ENCODE measurements around the gene C3. TPM values are rescaled to one million over a fixed set of nuclear protein-coding genes. Genes with fewer than 3 reads are reported as not detected.
A peak's percentile ranks its signal among the peaks of the same experiment; 100 is the strongest.
"Not testable (repeated sequence)": the region's sequence is repeated elsewhere in the genome, so short reads cannot be mapped to it uniquely, and the experiment has no call there.

Gene C3
- polyA plus RNA-seq, 3 donors: 2.4 to 5.3 (median 3.2) TPM

GRCh38 chr19:6751189-6751588 is 30.7 kb upstream of the C3 start:
- H3K4me3 ChIP-seq (replicated peaks in 1 of 3; ENCODE audit: low read depth in 2 of 3, low read length in 3 of 3): no peak overlapping the region
- H2AFZ ChIP-seq (ENCODE audit: insufficient read depth, low read depth, low read length, poor library complexity, severe bottlenecking): no peak overlapping the region
- H3K36me3 Mint-ChIP-seq: no peaks in the 10 kb centered on the region
- no peak overlapping the region for H3K4me2 ChIP-seq (replicated peaks; ENCODE audit: extremely low read depth, low read length, poor library complexity, severe bottlenecking)
- peaks cover 11% of the 10 kb centered on the region for H3K4me1 Mint-ChIP-seq
- no peak overlapping the region for H3K9ac ChIP-seq (ENCODE audit: insufficient read depth, low read length, poor library complexity, severe bottlenecking)
- no peaks in the 10 kb centered on the region for H4K20me1 ChIP-seq (ENCODE audit: insufficient read depth, low read length)
- H3K36me3 ChIP-seq (replicated peaks in 1 of 2; ENCODE audit: control insufficient read depth in 1 of 2, insufficient read depth in 2 of 2, low read length in 2 of 2): no peaks in the 10 kb centered on the region
- no peaks in the 10 kb centered on the region for H3K27me3 ChIP-seq (ENCODE audit: control insufficient read depth in 2 of 2, insufficient read depth in 2 of 2, low read length in 2 of 2)
- peaks cover 1 to 10% (median 6%) of the 10 kb centered on the region in 3 donors for H3K27me3 Mint-ChIP-seq (ENCODE audit: low read depth in 3 of 3)
- H3K79me2 ChIP-seq (ENCODE audit: insufficient read depth, low read length): no peaks in the 10 kb centered on the region
- no peaks in the 10 kb centered on the region for H3K9me3 ChIP-seq (replicated peaks in 1 of 2; ENCODE audit: control insufficient read depth in 1 of 2, insufficient read depth in 1 of 2, low read length in 2 of 2)
- H3K9me3 Mint-ChIP-seq: no peaks in the 10 kb centered on the region
- WGBS (ENCODE audit: insufficient coverage): 93% methylated on average over 9 of the region's 16 CpGs
- H3K27ac ChIP-seq (ENCODE audit: low read depth in 1 of 2, low read length in 2 of 2): no peak overlapping the region
- DNase-seq: no peak
- no peak overlapping the region for H3K27ac Mint-ChIP-seq
- H3K4me3 Mint-ChIP-seq: no peak overlapping the region
- H3K4me1 ChIP-seq (ENCODE audit: control insufficient read depth in 1 of 2, insufficient read depth in 2 of 2, low read length in 2 of 2): peaks cover 13 to 19% of the 10 kb centered on the region in 2 donors
- intact Hi-C loops (cut with micrococcal nuclease): no loop called here
- TF ChIP-seq CTCF (IDR thresholded peaks at IDR 0.05): no peak

- no peaks in the 10 kb centered on the region for H3K27me3 ChIP-seq (ENCODE audit: control insufficient read depth in 2 of 2, insufficient read depth in 2 of 2, low read length in 2 of 2)
- no peak overlapping the region for H2AFZ ChIP-seq (ENCODE audit: insufficient read depth, low read depth, low read length, poor library complexity, severe bottlenecking)
- no peaks in the 10 kb centered on the region for H3K36me3 ChIP-seq (replicated peaks in 1 of 2; ENCODE audit: control insufficient read depth in 1 of 2, insufficient read depth in 2 of 2, low read length in 2 of 2)
- Mint-ChIP-seq H3K4me1 (peaks cover 11% of the 10 kb centered on the region), H3K27me3 (ENCODE audit: low read depth in 3 of 3) (peaks cover 3 to 13% (median 6%) of the 10 kb centered on the region in 3 donors), H3K9me3 (no peaks in the 10 kb centered on the region), H3K36me3 (no peaks in the 10 kb centered on the region), H3K4me3 (no peak overlapping the region), H3K27ac (no peak overlapping the region)
- no peak overlapping the region for H3K9ac ChIP-seq (ENCODE audit: insufficient read depth, low read length, poor library complexity, severe bottlenecking)
- no peaks in the 10 kb centered on the region for H3K9me3 ChIP-seq (replicated peaks in 1 of 2; ENCODE audit: control insufficient read depth in 1 of 2, insufficient read depth in 1 of 2, low read length in 2 of 2)
- H3K4me2 ChIP-seq (replicated peaks; ENCODE audit: extremely low read depth, low read length, poor library complexity, severe bottlenecking): no peak overlapping the region
- DNase-seq: no peak
- H3K4me1 ChIP-seq (ENCODE audit: control insufficient read depth in 1 of 2, insufficient read depth in 2 of 2, low read length in 2 of 2): peaks cover 13 to 19% of the 10 kb centered on the region in 2 donors
- H3K4me3 ChIP-seq (replicated peaks in 1 of 3; ENCODE audit: low read depth in 2 of 3, low read length in 3 of 3): no peak overlapping the region
- no peaks in the 10 kb centered on the region for H3K79me2 ChIP-seq (ENCODE audit: insufficient read depth, low read length)
- intact Hi-C loops (cut with micrococcal nuclease): no loop called here
- no peaks in the 10 kb centered on the region for H4K20me1 ChIP-seq (ENCODE audit: insufficient read depth, low read length)
- TF ChIP-seq CTCF (IDR thresholded peaks at IDR 0.05): no peak
- 93% methylated on average over 9 of the region's 20 CpGs for whole genome bisulfite sequencing (ENCODE audit: insufficient coverage)
- no peak overlapping the region for H3K27ac ChIP-seq (ENCODE audit: low read depth in 1 of 2, low read length in 2 of 2)
Observed at GRCh38 chr19:6750062-6750461, 29.6 kb upstream of the C3 start.

- H4K20me1 ChIP-seq (ENCODE audit: insufficient read depth, low read length); H3K27me3 ChIP-seq (ENCODE audit: control insufficient read depth in 2 of 2, insufficient read depth in 2 of 2, low read length in 2 of 2); H3K9me3 Mint-ChIP-seq; H3K4me2 ChIP-seq (replicated peaks; ENCODE audit: extremely low read depth, low read length, poor library complexity, severe bottlenecking); H3K79me2 ChIP-seq (ENCODE audit: insufficient read depth, low read length); H3K36me3 Mint-ChIP-seq; H3K4me3 ChIP-seq (replicated peaks in 1 of 3; ENCODE audit: low read depth in 2 of 3, low read length in 3 of 3); intact Hi-C loops (cut with micrococcal nuclease); H3K4me3 Mint-ChIP-seq; H2AFZ ChIP-seq (ENCODE audit: insufficient read depth, low read depth, low read length, poor library complexity, severe bottlenecking); H3K4me1 Mint-ChIP-seq; H3K36me3 ChIP-seq (replicated peaks in 1 of 2; ENCODE audit: control insufficient read depth in 1 of 2, insufficient read depth in 2 of 2, low read length in 2 of 2); H3K27ac ChIP-seq (ENCODE audit: low read depth in 1 of 2, low read length in 2 of 2); H3K9me3 ChIP-seq (replicated peaks in 1 of 2; ENCODE audit: control insufficient read depth in 1 of 2, insufficient read depth in 1 of 2, low read length in 2 of 2); DNase-seq; H3K9ac ChIP-seq (ENCODE audit: insufficient read depth, low read length, poor library complexity, severe bottlenecking): not testable (repeated sequence)
- peaks cover 8 to 10% of the 10 kb centered on the region in 2 donors for H3K4me1 ChIP-seq (ENCODE audit: control insufficient read depth in 1 of 2, insufficient read depth in 2 of 2, low read length in 2 of 2)
- WGBS (ENCODE audit: insufficient coverage): 93% methylated on average over 9 of the region's 10 CpGs
- peaks cover 4 to 18% (median 6%) of the 10 kb centered on the region in 3 donors for H3K27me3 Mint-ChIP-seq (ENCODE audit: low read depth in 3 of 3)
- peak overlapping the region in 1 of 7 donors; percentile 10 for H3K27ac Mint-ChIP-seq
Observed at GRCh38 chr19:6748543-6748942, 28.1 kb upstream of the C3 start.

All from CD14-positive monocyte (primary cell).